OCI-LY3 (cell line): ENCODE measurements around the gene CTNNB1.

Experiments used
- EZH2phosphoT487 ChIP-seq: fragments of 200-600 bp; shearing (Covaris generic); IDR thresholded peaks from 2 replicates; pipeline ENCODE4 v1.6.1; 2018; ENCODE audit warnings: antibody characterized with exemption, mixed run types, low read depth
- TF ChIP-seq, protein P1 (sequence below): fragments of 200-600, 300-600 bp; sonication (generic); IDR thresholded peaks from 2 replicates; pipeline ENCODE4 v1.5.1; 2014; ENCODE audit warnings: antibody characterized with exemption, low read length, low read depth

GRCh38 chr3:41194701-41195100 is 4.6 kb upstream of the CTNNB1 start:
- TF ChIP-seq, protein P1, sequence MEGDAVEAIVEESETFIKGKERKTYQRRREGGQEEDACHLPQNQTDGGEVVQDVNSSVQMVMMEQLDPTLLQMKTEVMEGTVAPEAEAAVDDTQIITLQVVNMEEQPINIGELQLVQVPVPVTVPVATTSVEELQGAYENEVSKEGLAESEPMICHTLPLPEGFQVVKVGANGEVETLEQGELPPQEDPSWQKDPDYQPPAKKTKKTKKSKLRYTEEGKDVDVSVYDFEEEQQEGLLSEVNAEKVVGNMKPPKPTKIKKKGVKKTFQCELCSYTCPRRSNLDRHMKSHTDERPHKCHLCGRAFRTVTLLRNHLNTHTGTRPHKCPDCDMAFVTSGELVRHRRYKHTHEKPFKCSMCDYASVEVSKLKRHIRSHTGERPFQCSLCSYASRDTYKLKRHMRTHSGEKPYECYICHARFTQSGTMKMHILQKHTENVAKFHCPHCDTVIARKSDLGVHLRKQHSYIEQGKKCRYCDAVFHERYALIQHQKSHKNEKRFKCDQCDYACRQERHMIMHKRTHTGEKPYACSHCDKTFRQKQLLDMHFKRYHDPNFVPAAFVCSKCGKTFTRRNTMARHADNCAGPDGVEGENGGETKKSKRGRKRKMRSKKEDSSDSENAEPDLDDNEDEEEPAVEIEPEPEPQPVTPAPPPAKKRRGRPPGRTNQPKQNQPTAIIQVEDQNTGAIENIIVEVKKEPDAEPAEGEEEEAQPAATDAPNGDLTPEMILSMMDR, result no peak
- TF ChIP-seq EZH2phosphoT487, result no peak
